Activated B cell treated with CpG ODN at 0.5 μM for 24 hours (primary cell): ENCODE measurements around the gene LDB2. TPM values are rescaled to one million over a fixed set of nuclear protein-coding genes. Genes with fewer than 3 reads are reported as not detected.

ENCODE experiments used
- ATAC-seq: fragments of 200-7000 bp; cut with Tn5 transposase; one replicate; pipeline ENCODE4 v1.10.0; 2021; ENCODE audit warnings: low read depth, mild to moderate bottlenecking, moderate library complexity
- CTCF ChIA-PET: fragments of 350-600 bp; sonication (Branson Sonifier 250); formaldehyde crosslinking; loops from one replicate; lab custom pipeline; 2021; ENCODE audit warnings: antibody characterized with exemption; lab: Charles Lee
- POLR2A ChIA-PET: fragments of 350-600 bp; sonication (Branson Sonifier 250); formaldehyde crosslinking; loops from one replicate; lab custom pipeline; 2021; ENCODE audit warnings: antibody characterized with exemption; lab: Charles Lee
- DNase-seq: peaks from one replicate; pipeline ENCODE4 v3.0.0; 2022
- H3K27ac Mint-ChIP-seq: one replicate; pipeline ENCODE4 v1.8.0; 2020; ENCODE audit warnings: mixed read lengths
- H3K27me3 Mint-ChIP-seq: one replicate; pipeline ENCODE4 v1.8.0; 2021; ENCODE audit warnings: mixed read lengths
- H3K36me3 Mint-ChIP-seq: one replicate; pipeline ENCODE4 v1.8.0; 2021; ENCODE audit warnings: low read depth, mixed read lengths
- H3K4me1 Mint-ChIP-seq: one replicate; pipeline ENCODE4 v1.8.0; 2021; ENCODE audit warnings: mixed read lengths
- H3K4me3 Mint-ChIP-seq: one replicate; pipeline ENCODE4 v1.8.0; 2020; ENCODE audit warnings: mild to moderate bottlenecking, mixed read lengths
- H3K9me3 Mint-ChIP-seq: one replicate; pipeline ENCODE4 v1.8.0; 2020; ENCODE audit warnings: mixed read lengths
- CTCF ChIP-seq: fragments of 200-600 bp; IDR thresholded peaks from one replicate; pipeline ENCODE4 v1.8.0; 2022; ENCODE audit warnings: antibody characterized with exemption, mild to moderate bottlenecking
- intact Hi-C: fragments of 100-400 bp; cut with micrococcal nuclease; formaldehyde crosslinking; loops from one replicate; pipeline ENCODE4 v1.15.1; 2024
- total RNA-seq: library from RNA; stranded (reverse); gene quantifications from 2 replicates; pipeline ENCODE4 v1.2.3, GENCODE V29; 2022

LDB2 gene
- total RNA-seq, 1 donor from 2014 or later: not detected

- Mint-ChIP-seq H3K4me3 (no peak overlapping the region), H3K36me3 (no peaks in the 10 kb centered on the region), H3K27me3 (no peaks in the 10 kb centered on the region), H3K4me1 (no peaks in the 10 kb centered on the region), H3K27ac (no peak overlapping the region), H3K9me3 (no peaks in the 10 kb centered on the region)
- intact Hi-C loops: no loop called here
- ChIA-PET POLR2A (no interaction called here), CTCF (no interaction called here)
- TF ChIP-seq CTCF: no peak
- DNase-seq: no peak
- no peak for ATAC-seq
Measured at GRCh38 chr4:16489226-16489625, 409.2 kb downstream of the LDB2 start.

- no peak for ATAC-seq
- Mint-ChIP-seq H3K4me3 (no peak overlapping the region), H3K27me3 (no peaks in the 10 kb centered on the region), H3K27ac (no peak overlapping the region), H3K36me3 (no peaks in the 10 kb centered on the region), H3K4me1 (no peaks in the 10 kb centered on the region), H3K9me3 (no peaks in the 10 kb centered on the region)
- intact Hi-C loops: no loop called here
- POLR2A ChIA-PET: no interaction called here
- no peak for TF ChIP-seq CTCF
- CTCF ChIA-PET: no interaction called here
- no peak for DNase-seq
Measured at GRCh38 chr4:16488084-16488483, 410.4 kb downstream of the LDB2 start.

GRCh38 chr4:16484711-16485110 lies 413.7 kb downstream of the LDB2 start:
- POLR2A ChIA-PET: no interaction called here
- Mint-ChIP-seq H3K27me3 (no peaks in the 10 kb centered on the region), H3K27ac (no peak overlapping the region), H3K36me3 (no peaks in the 10 kb centered on the region), H3K9me3 (no peaks in the 10 kb centered on the region), H3K4me1 (no peaks in the 10 kb centered on the region), H3K4me3 (no peak overlapping the region)
- CTCF ChIA-PET: no interaction called here
- DNase-seq (no peak), ATAC-seq (no peak)
- no peak for TF ChIP-seq CTCF
- intact Hi-C loops: no loop called here

GRCh38 chr4:16483540-16483939 lies 414.9 kb downstream of the LDB2 start:
- ChIA-PET CTCF (no interaction called here), POLR2A (no interaction called here)
- intact Hi-C loops: no loop called here
- TF ChIP-seq CTCF: no peak
- Mint-ChIP-seq H3K27ac (no peak overlapping the region), H3K4me3 (no peak overlapping the region), H3K27me3 (no peaks in the 10 kb centered on the region), H3K36me3 (no peaks in the 10 kb centered on the region), H3K4me1 (no peaks in the 10 kb centered on the region), H3K9me3 (no peaks in the 10 kb centered on the region)
- ATAC-seq: no peak
- DNase-seq: no peak

- CTCF ChIA-PET: no interaction called here
- no peak overlapping the region for H3K27ac Mint-ChIP-seq
Measured at GRCh38 chr4:16480011-16480410, 418.4 kb downstream of the LDB2 start.

More at GRCh38 chr4:16480011-16480410, 418.4 kb downstream of the LDB2 start:
- no peak for ATAC-seq
- Mint-ChIP-seq H3K4me3 (no peak overlapping the region), H3K4me1 (no peaks in the 10 kb centered on the region), H3K9me3 (peaks cover 3% of the 10 kb centered on the region), H3K36me3 (no peaks in the 10 kb centered on the region), H3K27me3 (no peaks in the 10 kb centered on the region)
- intact Hi-C loops: no loop called here
- POLR2A ChIA-PET: no interaction called here
- no peak for TF ChIP-seq CTCF
- no peak for DNase-seq
